Measurements from ENCODE around the gene MLLT10.

MLLT10 gene

GRCh38 chr10:21533467-21534279, at the start of gene MLLT10:
MLLT10 (plus strand) TSS chr10:21534232; CDS start chr10:21534645, 413 bp downstream.
- TF ChIP-seq, protein P1, sequence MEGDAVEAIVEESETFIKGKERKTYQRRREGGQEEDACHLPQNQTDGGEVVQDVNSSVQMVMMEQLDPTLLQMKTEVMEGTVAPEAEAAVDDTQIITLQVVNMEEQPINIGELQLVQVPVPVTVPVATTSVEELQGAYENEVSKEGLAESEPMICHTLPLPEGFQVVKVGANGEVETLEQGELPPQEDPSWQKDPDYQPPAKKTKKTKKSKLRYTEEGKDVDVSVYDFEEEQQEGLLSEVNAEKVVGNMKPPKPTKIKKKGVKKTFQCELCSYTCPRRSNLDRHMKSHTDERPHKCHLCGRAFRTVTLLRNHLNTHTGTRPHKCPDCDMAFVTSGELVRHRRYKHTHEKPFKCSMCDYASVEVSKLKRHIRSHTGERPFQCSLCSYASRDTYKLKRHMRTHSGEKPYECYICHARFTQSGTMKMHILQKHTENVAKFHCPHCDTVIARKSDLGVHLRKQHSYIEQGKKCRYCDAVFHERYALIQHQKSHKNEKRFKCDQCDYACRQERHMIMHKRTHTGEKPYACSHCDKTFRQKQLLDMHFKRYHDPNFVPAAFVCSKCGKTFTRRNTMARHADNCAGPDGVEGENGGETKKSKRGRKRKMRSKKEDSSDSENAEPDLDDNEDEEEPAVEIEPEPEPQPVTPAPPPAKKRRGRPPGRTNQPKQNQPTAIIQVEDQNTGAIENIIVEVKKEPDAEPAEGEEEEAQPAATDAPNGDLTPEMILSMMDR (IDR thresholded peaks at IDR 0.05), result no peak

- TF ChIP-seq, protein P1 (IDR thresholded peaks at IDR 0.05), result no peak
Measured at GRCh38 chr10:21487416-21488180, 46.4 kb upstream of the MLLT10 start.

DNA sequence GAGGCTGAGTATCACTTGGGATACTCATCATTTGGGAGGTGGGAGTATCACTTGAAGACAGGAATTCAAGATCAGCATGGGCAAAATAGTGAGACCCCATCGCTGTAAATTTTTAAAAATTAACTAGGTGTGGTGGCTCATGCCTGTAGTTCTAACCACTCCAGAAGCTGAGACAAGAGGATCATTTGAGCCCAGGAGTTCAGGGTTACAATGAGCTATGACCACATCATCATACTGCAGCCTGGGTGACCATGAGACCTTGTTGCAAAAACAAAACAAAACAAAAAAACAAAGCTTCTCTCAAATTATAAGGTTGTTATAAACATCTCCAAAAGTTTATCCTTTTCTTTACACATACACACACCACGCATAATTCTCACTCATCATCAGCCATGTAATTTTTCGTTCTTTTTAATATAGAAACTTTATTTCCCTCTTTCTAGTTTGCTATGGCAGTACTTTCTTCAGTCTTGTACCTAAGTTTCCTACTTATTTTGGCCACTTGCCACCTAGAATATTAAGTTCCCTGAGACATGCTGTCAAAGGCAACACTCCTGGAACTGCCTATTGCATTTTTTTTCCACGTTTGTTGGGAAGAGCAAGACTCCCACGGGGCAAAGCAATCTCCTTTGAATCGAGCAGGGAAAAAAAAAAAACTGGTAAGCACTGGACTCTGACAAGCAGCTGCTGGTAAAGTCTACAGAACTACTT, 45.6 kb upstream of the MLLT10 start:
- TF ChIP-seq, protein P1 (IDR thresholded peaks at IDR 0.05), result no peak

GRCh38 chr10:21488957-21489446, 45.0 kb upstream of the MLLT10 start:
- TF ChIP-seq, protein P1 (IDR thresholded peaks at IDR 0.05), result no peak

- TF ChIP-seq, protein P1 (IDR thresholded peaks at IDR 0.05), result no peak
Measured at GRCh38 chr10:21490028-21490710, 43.9 kb upstream of the MLLT10 start.

- TF ChIP-seq, protein P1 (IDR thresholded peaks at IDR 0.05), result no peak
Measured at GRCh38 chr10:21490711-21491105, 43.3 kb upstream of the MLLT10 start.

DNA sequence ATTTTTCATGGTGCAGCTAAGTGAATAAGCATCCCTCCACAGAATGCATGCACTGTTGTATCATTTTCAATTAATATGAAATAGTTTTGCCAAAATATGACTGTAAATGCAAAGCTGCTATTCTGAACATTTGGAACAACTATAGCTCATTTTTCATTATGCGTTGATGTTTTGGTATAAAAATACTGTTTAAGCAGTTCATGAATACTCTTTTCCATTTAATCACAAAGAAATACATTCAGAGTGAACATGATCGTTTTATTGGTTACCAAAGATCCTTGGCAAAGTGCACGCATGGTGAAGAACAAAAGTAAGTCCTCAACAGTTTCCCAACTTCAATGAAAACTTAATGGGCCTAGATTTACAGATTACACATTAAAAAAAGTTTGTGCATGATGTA, 41.6 kb upstream of the MLLT10 start:
- TF ChIP-seq, protein P1 (IDR thresholded peaks at IDR 0.05), result no peak

All from LNCAP (cell line).